ENCODE measurements around the gene ADCY4. TPM values are rescaled to one million over a fixed set of nuclear protein-coding genes. Genes with fewer than 3 reads are reported as not detected.

The ADCY4 gene
- total RNA-seq, 4 donors from 2014 or later: 6.7 to 22.8 (median 16.5) TPM

GRCh38 chr14:24277606-24278321, 57.1 kb downstream of the ADCY4 start:
- WGBS, 2 donors: 66 to 82% methylated on average over 11 of the region's 11 CpGs
- no peak for TF ChIP-seq CTCF (IDR thresholded peaks at IDR 0.05)
- H3K4me3 ChIP-seq (ENCODE audit: low read depth, poor library complexity, severe bottlenecking): no peak overlapping the region
- peak in 1 of 2 donors; percentile 79 for DNase-seq (ENCODE audit: low spot score in 2 of 2)
- intact Hi-C loops (cut with DNase I; ENCODE audit: low total_unique reads): no loop called here

- no peak for TF ChIP-seq CTCF (IDR thresholded peaks at IDR 0.05)
- no peak for TF ChIP-seq POLR2A (IDR thresholded peaks at IDR 0.05)
- no peak for DNase-seq (ENCODE audit: low spot score in 2 of 2)
- 85 to 91% methylated on average over 6 of the region's 6 CpGs for WGBS, 2 donors
- H3K4me3 ChIP-seq (ENCODE audit: low read depth, poor library complexity, severe bottlenecking): no peak overlapping the region
- intact Hi-C loops (cut with DNase I; ENCODE audit: low total_unique reads): no loop called here
Observed at GRCh38 chr14:24277071-24277470, 57.8 kb downstream of the ADCY4 start.

- intact Hi-C loops (cut with DNase I; ENCODE audit: low total_unique reads): no loop called here
- no peak overlapping the region for H3K4me3 ChIP-seq (ENCODE audit: low read depth, poor library complexity, severe bottlenecking)
- no peak for TF ChIP-seq POLR2A (IDR thresholded peaks at IDR 0.05)
- no peak for TF ChIP-seq CTCF (IDR thresholded peaks at IDR 0.05)
- WGBS, 2 donors: 43 to 55% methylated on average over 3 of the region's 3 CpGs
- no peak for DNase-seq (ENCODE audit: low spot score in 2 of 2)
Observed at GRCh38 chr14:24274101-24274543, 60.7 kb downstream of the ADCY4 start.

- intact Hi-C loops (cut with DNase I; ENCODE audit: low total_unique reads): no loop called here
- WGBS, 2 donors: 39 to 77% methylated on average over 3 of the region's 3 CpGs
- no peak for DNase-seq (ENCODE audit: low spot score in 2 of 2)
- TF ChIP-seq POLR2A (IDR thresholded peaks at IDR 0.05): no peak
- H3K4me3 ChIP-seq (ENCODE audit: low read depth, poor library complexity, severe bottlenecking): no peak overlapping the region
Observed at GRCh38 chr14:24273422-24273998, 61.4 kb downstream of the ADCY4 start.

- no peak for DNase-seq (ENCODE audit: low spot score in 2 of 2)
- 77 to 88% methylated on average over 2 of the region's 2 CpGs for WGBS, 2 donors
- TF ChIP-seq POLR2A (IDR thresholded peaks at IDR 0.05) (no peak), CTCF (IDR thresholded peaks at IDR 0.05) (no peak)
- H3K4me3 ChIP-seq (ENCODE audit: low read depth, poor library complexity, severe bottlenecking): no peak overlapping the region
- intact Hi-C loops (cut with DNase I; ENCODE audit: low total_unique reads): no loop called here
Observed at GRCh38 chr14:24272467-24272866, 62.4 kb downstream of the ADCY4 start.

- DNase-seq (ENCODE audit: low spot score in 2 of 2): no peak
- WGBS, 2 donors: 13 to 23% methylated on average over 3 of the region's 3 CpGs
- no peak overlapping the region for H3K4me3 ChIP-seq (ENCODE audit: low read depth, poor library complexity, severe bottlenecking)
- intact Hi-C loops (cut with DNase I; ENCODE audit: low total_unique reads): no loop called here
- TF ChIP-seq POLR2A (IDR thresholded peaks at IDR 0.05) (no peak), CTCF (IDR thresholded peaks at IDR 0.05) (no peak)
Observed at GRCh38 chr14:24271834-24272263, 63.0 kb downstream of the ADCY4 start.
